ENCODE data around the gene ATXN1.

- TF ChIP-seq, protein P1, sequence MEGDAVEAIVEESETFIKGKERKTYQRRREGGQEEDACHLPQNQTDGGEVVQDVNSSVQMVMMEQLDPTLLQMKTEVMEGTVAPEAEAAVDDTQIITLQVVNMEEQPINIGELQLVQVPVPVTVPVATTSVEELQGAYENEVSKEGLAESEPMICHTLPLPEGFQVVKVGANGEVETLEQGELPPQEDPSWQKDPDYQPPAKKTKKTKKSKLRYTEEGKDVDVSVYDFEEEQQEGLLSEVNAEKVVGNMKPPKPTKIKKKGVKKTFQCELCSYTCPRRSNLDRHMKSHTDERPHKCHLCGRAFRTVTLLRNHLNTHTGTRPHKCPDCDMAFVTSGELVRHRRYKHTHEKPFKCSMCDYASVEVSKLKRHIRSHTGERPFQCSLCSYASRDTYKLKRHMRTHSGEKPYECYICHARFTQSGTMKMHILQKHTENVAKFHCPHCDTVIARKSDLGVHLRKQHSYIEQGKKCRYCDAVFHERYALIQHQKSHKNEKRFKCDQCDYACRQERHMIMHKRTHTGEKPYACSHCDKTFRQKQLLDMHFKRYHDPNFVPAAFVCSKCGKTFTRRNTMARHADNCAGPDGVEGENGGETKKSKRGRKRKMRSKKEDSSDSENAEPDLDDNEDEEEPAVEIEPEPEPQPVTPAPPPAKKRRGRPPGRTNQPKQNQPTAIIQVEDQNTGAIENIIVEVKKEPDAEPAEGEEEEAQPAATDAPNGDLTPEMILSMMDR (IDR thresholded peaks at IDR 0.05), result no peak
- no peak for TF ChIP-seq POLR2A (IDR thresholded peaks at IDR 0.05)
Observed at GRCh38 chr6:16415677-16416076, 345.6 kb downstream of the ATXN1 start.

Data from lower leg skin (tissue), 3 donors.